ENCODE data around the gene KRT77.
"Not testable (repeated sequence)": the region's sequence is repeated elsewhere in the genome, so short reads cannot be mapped to it uniquely, and the experiment has no call there.

The KRT77 gene

DNA sequence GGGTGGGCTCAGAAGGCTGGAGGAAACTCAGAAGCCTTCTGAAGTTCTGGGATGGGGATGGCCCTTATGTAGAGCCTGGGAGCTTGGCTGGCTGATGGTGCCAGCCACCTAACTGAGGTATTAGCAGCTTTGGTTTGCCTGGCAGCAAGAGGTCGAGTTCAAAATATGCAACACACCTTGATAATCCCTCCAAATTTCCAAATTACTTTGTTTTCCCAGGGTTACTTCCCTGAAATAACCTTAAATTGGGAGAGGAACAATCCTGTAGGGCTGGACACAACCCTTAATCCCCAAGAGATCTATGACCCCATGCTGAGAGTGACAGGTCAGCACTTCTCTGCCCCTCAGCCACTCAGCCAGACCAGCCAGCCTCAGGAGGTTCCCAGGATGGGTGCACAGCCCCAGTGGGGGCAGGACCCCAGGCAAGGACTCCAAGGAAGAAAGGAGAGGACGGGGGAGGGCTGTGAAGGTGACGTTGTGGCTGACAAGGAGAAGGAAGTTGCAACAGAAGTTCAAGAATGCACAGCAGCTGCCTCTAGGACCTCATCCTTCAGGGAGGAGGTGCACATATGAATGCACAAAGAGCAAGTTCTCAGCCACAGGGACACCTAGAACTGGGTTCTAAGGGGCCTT lies 18.6 kb upstream of the KRT77 start:
- DNase-seq = no peak

DNA sequence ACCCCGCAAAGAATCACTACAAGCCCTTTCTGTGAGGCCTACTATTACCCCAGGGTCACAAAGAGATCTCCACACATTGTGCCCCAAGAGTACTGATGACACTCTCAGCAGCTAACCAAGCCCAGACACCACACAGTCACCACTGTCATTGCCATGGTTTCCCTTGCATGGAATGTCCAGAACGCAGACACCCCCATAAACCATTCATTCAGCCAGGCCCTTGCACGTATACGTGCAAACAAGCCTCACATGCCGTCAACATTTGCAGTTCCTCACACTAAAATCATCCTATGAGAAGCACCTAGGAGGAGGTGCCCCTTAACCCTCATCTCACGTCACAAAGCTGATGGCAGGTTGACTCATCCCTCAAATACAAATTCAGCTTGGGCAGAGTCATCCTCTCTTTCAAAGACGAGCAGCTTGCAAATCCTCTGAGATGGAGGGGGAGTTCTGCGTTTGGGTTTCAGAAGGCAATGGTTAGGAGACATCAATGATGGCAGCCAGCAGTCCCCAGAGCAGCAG lies 17.1 kb upstream of the KRT77 start:
- DNase-seq = no peak

DNA sequence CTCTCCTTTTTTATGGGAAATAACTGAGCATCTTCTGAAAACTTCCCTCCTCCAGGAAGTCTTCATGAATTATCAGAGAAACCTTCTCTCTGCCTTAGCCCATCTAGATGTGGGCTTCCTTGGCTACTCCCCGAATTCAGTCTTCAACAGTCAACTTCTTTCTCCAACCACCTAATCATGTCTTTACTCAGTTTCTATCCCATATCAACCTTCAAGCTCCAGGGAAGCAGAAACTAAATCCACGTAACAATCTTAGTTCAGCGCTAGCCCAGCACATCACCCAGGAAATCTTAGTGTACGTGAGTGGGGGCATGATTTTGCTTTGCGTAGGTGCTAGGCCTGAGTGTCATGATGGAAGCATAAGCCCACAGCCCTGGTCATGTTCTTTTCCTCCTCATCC lies 12.7 kb upstream of the KRT77 start:
- no peak for DNase-seq

DNA sequence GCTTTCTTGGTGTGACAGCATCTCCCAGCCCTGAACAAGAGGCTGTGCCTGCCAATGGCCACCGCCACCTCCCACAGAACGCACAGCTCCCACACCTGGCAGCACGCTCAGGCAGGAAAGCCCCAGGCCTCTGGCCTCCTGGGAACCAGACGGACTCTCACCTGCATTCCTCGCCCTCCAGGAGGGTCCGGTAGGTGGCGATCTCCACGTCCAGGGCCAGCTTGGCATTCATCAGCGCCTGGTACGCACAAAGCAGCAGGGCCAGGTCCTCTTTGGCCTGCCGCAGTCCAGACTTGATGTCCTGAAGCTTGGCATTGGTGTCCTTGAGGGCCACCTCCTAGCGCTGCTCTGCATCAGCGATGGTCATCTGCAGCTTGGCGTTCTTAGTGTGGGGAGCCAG lies 12.1 kb upstream of the KRT77 start:
- no peak for DNase-seq

DNA sequence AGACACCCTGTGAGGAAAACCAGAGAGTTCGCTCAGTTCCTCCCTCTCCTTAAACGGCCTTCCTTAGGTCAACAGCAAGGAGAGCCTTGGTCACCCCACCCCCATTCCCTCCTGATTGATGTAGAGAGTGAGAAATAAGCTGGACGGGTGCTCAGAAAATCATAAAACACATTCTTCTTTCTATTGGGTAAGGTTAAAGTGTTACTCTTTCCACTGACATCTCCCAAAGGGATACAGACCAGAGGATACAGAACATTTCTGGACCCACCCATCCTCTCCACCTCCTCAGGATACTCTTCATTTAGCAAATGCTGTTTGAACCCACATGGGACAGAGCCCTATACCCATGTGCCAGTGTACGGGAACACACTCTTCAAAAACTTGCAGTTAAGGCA lies 11.6 kb upstream of the KRT77 start:
- no peak for DNase-seq

DNA sequence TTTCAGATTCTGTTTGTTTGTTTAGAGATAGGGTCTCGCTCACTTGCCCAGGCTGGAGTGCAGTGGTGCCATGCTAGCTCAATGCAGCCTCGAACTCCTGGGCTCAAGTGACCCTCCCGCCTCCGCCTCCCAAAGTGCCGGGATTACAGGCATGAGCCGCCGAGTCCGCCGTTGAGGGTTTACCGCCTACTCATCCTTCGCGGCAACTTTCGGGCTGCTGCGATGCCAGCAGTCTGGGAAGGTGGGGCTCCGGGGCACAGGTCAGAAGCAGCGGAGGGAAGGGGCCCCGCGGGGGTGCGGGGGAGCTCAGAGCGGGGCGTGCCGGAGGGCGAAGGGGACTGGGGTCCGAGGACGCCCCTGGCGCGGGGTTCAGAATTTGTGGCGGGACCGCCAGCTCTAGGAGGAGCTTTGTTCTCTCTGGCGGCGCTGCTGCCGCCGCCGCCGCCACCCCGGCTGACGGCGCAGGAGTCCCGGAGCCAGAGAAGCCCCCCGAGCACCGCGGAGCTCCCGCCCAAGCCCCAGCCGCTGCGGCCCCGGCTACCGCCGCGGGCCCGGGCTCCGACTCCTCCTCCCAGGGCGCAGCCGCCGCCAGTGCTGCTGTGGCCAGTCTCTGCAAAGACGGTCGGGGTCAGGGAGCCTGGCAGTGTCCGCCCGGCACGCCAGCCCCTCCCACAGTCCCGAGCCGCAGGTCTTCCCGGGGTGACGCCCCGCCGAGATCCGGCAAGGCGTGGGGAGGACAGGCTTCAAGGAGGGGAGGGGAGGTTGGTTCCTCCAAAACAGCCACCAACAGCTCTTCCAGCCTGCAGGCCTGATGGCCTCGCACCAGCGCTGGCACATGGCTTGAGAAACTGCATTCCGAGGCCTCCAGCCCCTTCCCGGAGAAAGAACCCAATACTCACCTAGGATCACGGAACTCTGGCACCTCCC lies 10.9 kb upstream of the KRT77 start:
- no peak for DNase-seq

DNA sequence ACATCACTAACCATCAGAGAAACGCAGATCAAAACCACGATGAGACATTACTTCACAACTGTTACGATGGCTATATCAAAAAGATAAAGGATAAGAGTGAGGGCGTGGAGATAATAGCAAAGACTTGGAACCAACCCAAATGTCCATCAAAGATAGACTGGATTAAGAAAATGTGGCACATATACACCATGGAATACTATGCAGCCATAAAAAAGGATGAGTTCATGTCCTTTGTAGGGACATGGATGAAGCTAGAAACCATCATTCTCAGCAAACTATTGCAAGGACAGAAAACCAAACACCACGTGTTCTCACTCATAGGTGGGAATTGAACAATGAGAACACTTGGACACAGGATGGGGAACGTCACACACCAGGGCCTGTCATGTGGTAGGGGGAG lies 8.8 kb upstream of the KRT77 start:
- not testable (repeated sequence) for DNase-seq

DNA sequence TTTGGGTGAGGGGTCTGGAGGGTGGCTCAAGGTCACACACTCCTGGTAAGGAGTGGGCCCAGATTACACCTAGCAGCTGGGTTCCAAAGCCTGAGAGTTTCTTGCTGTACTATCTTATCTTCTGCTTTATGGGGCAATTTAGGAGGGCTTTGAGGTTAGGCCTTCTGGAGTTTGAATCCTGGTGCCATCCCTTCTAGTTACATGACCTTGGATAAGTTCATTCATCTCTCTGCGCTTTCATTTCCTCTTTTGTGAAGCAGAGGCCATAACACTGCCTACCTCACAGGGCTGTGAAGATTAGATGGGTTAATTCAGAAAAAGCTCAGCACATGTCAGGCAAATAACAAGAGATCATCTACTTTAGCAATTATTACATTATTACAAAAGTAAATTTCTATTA lies 7.4 kb upstream of the KRT77 start:
- DNase-seq = no peak

DNA sequence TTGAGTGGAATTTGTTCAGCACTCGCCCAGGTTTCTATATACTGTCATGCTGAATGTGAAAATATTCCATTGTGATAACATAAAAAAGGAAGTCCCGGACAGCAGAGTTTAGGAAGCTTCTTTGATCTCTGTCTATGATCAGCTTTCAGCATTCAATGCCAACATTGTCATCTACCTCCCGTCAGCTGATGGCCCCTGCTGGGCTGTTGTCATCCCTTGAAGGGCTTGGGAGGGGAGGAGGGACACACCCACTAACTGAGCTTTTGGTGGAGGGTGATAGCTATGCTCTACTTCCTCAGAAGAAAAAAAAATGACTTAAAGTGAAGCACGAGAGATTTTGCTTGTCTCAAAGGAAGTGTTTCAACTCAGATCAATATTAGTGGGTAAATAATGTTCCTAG lies 4.7 kb upstream of the KRT77 start:
- no peak for DNase-seq

DNA sequence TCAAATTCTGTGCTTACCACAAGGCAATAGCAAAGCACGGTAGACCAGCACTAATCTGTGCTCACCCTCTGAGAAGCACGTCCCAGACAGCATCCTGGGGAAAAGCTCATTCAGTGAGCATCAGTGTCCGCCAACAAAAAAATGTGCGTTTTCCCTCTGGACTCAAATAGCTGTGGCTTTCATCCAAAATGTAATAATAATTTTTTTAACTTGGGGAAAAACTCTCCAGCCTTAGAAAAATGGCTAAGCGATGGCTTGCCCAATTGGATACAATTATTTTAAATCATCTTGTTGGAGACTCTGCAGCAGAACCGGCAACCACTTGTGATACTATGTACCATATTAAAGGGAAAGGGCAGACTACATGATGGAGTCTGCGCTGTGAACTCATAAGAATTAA lies 1.1 kb upstream of the KRT77 start:
- no peak for DNase-seq

DNA sequence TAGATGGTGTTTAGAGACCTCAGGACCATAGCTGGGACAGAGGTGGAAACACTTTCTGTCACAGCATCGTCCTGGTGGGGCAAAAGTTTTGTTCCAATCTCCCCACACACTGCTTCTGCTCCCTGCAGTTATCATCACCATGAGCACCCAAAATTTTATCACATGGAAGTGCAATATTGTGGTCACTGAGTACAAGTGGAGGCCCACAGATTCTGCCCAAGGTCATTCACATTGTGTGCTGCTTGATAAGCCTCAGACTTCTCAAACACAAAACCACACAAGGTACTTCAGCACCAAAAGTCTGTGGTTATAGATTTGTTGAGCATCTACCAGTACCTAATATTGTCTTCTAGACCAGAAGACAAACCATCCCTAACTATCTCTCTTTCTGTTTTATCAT lies 554 bp upstream of the KRT77 start:
- no peak for DNase-seq

DNA sequence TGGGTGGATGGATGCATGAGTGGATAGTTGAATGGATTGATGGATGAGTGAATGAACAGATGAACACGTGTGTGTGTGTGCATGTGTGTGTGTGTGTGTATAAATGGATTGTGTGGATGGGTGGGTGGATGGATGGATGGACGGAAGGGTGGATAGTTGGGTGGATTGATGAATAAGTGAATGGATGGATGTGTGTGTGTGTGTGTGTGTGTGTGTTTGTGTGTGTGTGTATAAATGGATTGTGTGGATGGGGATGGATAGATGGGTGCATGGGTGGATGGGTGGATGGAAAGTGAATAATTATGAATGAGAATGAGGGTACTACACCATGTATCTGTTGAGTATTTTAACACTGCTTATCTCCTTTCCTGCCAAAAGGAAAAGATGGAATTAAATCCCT lies 986 bp downstream of the KRT77 start:
- DNase-seq = no peak

DNA sequence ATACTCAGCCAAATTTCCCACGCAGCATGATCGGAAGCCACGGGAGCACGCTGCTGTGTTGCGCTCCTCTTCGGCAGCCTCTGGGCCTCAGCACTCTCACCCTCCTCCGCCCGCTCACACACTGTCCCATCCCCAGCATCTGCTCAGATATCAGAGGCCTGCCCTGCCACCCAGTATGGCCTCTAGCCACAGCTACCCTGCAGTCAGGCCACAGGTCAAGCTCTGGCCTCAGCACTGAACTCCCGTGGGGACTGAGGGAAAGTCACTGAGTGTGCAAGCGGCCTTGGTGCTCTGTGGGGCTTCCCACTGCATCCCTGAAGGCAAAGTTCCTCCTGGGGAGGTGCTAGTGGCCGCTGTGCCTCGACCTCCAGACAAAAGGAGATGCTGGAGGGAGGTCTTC lies 2.0 kb downstream of the KRT77 start:
- DNase-seq = no peak

DNA sequence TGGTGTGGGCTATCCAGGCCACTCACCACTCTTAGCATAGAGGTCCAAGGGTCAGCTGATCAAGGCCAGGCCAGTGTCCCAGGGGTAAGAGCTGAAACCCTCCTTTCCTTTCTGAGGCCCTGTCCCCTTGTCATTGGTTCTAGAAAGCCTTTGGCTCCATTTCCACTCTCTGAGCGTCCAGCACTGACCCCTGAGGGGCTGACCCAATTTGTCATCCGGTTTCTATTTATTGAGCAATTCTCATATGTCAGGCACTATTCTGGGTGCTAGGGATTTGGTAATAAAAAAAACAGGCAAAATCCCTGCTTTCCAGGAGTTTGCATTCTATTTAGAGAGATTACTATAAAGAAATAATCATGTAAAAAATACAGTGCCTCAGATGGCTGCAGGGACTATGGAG lies 3.4 kb downstream of the KRT77 start:
- DNase-seq = no peak

DNA sequence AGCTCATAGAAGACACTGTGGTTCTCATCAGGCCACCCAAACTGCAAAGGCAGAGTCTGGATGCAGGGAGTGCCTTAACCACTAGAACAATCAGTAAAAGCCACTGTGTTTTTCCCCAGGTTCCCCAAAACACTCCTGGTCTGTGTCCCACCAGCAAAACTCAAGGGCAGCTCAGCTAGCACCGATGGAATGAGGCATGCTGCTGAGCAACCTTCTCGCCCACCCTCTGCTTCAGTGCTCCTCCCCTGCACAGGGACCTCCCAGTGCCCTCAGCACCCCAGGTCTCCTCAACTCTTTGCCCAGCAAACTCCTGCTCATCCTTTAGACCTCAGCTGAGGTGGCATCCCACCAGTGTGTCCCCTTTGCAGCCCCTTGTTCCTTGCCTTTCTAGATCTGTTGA lies 4.0 kb downstream of the KRT77 start:
- DNase-seq = no peak

DNA sequence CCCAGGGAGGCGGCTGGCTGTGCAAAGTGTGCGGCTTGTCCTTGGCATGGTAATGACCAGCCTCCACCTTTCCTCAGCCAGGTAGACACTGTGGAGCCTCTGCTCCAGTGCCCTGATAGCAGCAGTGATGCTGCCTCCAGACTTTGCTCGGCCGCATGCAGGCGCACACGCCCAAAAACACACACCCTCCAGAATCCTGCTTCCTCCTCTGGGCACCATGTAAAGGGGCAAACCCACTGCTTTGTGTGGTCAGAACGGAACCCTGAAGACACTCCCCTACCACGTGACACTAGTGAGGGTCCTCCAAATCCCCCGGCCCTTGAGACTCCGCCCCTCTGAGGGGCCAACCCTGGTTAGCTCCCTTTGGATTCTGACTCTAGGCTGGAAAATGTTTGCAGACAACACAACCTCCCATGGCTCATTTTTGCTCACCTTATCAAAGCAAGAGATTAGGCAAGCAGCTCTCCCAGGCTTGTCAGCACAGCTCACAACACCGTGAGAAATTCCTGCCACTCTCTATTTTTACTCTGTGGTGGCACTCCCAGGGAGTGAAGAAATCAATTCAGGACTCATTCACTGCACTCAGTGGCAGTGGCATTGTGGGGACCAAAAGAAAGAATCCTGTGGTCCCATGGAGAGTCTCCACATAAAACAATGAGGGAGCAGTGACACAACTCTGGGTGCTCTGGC lies 4.5 kb downstream of the KRT77 start:
- no peak for DNase-seq

DNA sequence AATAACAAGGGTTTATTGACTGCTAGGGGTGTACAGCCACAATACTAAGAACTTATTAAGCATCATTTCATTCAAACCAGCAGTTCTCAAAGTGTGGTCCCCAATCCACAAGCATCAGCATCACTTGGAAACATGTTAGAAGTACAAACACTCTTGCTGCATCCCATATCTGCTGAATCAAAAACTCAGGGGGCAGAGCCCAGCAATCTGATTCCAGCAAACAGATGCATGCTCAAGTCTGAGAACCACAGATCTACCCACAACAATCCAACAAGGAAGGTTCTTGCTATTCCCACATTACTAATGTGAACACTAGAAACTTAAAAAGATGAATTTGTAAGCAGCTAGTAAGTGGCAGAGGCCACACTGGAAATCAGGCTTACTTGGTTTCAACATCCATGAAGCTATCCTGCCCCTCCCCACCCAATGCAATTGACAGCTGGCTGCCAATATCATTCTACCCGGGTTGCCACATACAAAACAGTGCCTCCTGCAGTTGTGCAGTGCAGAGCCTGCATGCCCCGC lies 6.2 kb downstream of the KRT77 start:
- DNase-seq = no peak

DNA sequence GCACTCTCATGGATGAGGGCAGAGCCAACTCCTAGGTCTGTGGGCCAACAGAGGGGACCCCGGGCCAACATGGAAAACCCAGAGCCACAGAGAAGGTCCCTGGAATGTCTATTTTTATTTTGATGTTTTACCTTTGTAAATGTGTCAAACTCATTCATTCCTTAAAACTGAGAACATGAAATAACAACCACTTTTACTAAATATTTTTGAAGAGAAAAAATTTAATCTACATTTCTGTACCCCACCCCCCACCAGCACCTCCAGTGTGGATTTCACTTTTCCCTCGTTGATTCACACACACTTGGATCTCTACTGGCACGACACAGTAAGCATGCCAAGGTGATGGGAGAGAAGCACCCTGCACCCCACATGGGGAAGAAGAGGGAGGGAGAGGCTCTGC lies 6.7 kb downstream of the KRT77 start:
- DNase-seq = no peak

DNA sequence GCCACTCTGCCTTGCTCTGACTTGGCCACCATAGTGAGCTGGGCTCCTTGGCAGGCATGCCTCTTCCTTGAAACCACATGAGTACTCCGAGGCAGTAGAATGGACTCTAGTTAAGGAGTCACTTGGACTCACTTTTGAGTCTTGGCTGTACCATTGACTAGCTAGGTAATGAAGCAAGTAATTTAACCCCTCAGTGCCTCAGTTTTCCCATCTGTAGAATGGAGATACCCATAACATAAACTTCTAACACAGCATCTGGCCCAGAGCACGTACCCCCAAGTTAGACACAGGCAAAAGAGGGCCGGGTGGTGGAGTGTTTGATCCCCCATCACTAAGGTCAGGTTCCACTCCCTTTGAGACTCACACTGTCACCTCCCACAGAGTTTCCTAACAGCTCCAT lies 8.3 kb downstream of the KRT77 start:
- no peak for DNase-seq

DNA sequence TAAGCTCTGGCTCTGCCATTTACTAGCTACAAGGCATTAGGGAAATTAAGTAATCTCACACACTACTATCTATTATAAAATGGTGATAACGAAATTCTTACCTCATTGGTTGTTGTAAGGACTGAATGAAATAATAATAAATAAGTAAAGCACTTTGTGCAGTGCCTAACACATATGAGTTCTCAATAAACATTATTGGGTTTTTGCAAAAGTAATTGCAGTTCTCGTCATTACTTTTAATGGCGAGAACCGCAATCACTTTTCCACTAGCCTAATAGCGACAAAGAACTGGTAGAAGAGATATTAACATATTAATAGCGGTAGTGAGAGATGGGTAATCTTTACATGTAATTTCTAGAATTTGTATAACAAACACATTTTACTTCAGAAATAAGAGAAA lies 9.2 kb downstream of the KRT77 start:
- no peak for DNase-seq

DNA sequence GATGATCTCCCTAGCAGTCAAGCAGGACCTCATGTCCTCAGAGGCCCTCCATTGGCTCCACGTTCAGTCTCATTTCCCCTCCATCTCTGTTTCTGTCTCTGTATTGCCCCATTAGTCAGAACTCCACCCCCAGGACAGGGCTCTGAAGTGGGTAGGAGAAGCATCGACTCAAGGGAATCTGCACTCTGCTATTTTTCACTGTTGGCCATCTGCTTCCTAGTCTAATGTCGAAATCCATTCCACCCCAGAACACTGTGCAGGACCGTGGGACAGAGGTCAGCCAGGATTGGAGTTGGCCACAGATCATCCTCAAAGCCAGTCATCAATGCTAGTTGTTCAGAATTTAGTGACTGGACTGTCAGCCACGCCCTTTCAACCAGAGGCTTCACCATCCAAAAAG lies 10.1 kb downstream of the KRT77 start:
- no peak for DNase-seq

DNA sequence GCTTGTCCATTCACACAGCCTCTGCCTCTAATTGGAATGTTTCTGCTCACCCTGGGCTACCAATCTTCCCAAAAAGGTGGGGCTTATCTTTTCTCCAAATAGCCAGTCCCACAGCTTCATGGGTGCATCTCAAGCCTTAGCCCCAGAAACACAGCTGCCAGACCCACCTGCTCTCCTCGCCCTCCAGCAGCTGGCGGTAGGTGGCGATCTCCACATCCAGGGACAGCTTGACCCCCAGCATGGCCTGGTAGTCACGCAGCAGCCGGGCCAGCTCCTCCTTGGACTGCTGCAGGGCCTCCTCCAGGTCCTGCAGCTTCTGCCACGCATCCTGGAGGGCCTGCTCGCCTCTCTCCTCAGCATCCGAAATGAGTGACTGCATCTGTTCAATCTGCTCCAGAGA lies 11.1 kb downstream of the KRT77 start:
- no peak for DNase-seq

DNA sequence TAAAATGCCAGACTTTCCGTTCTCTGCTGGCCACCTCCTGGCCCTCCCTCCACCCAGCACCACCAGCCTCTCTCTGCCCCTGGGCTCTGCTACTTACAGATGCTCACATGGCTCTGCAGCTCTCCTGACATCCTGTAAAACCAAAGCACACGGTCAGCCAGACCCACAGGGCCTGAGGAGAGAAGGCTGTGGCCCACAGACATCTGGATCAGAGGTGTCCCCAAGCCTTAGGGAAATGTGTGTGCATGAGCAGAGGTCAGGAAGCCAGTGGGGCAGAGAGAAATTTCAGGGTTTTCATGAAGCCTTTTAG lies 11.5 kb downstream of the KRT77 start:
- no peak for DNase-seq
